AG04450 (cell line): ENCODE data around the gene MDP1. TPM values are rescaled to one million over a fixed set of nuclear protein-coding genes. Genes with fewer than 3 reads are reported as not detected.

Experiments
- CTCF ChIA-PET: fragments of 300-600, 350-600 bp; formaldehyde crosslinking; extraction: SDS; loops from one replicate; lab custom pipeline; 2022; ENCODE audit warnings: antibody characterized with exemption, inconsistent platforms; lab: Charles Lee
- POLR2A ChIA-PET: fragments of 350-600 bp; formaldehyde crosslinking; extraction: SDS; loops from one replicate; lab custom pipeline; 2021; ENCODE audit warnings: antibody characterized with exemption, inconsistent platforms; lab: Yijun Ruan, JAX
- DNase-seq: peaks from one replicate; pipeline ENCODE4 v3.0.0-alpha.2; 2011; ENCODE audit warnings: low read depth, low spot score
- H3K27ac ChIP-seq: one replicate; pipeline ENCODE4 v1.5.1; 2012; ENCODE audit warnings: low read depth, low read length, control low read depth
- H3K27me3 ChIP-seq: one replicate; pipeline ENCODE4 v1.6.0; 2012; ENCODE audit warnings: low read length; ENCODE audit not compliant: control insufficient read depth, insufficient read depth
- H3K4me3 ChIP-seq: 2 replicates; pipeline ENCODE4 v1.5.1; 2011; ENCODE audit warnings: mild to moderate bottlenecking, low read depth, low read length, control low read depth
- H3K9me3 ChIP-seq: 2 replicates; pipeline ENCODE4 v1.5.1; 2012; ENCODE audit warnings: low read length; ENCODE audit not compliant: control insufficient read depth, insufficient read depth
- CTCF ChIP-seq: IDR thresholded peaks from 2 replicates; pipeline ENCODE4 v1.5.1; 2011; ENCODE audit warnings: low read depth, low read length, control low read depth, inconsistent platforms
- polyA plus RNA-seq: library from polyadenylated mRNA; depleted of rRNA; stranded (reverse); fragments of >200 nt; gene quantifications from 2 replicates; pipeline ENCODE4 v1.2.3, GENCODE V29; 2011

Gene MDP1
- polyA plus RNA-seq, 1 experiment, result 16.1 TPM

- CTCF ChIA-PET, result interaction anchor here (1.3 kb wide), 1 partner anchor 19 kb away, joined by 3 read pairs; the partner anchor contains the start of gene TINF2
- no peak for DNase-seq
- no peak for TF ChIP-seq CTCF
- Histone ChIP-seq H3K27me3 (no peaks in the 10 kb centered on the region), H3K4me3 (no peak overlapping the region), H3K27ac (no peak overlapping the region), H3K9me3 (no peaks in the 10 kb centered on the region)
- POLR2A ChIA-PET, result interaction anchor here (1.3 kb wide), 1 partner anchor 9 kb away, joined by 4 read pairs; no protein-coding TSS in a partner anchor
Measured at GRCh38 chr14:24261969-24262327, 46.1 kb upstream of the MDP1 start.

DNA sequence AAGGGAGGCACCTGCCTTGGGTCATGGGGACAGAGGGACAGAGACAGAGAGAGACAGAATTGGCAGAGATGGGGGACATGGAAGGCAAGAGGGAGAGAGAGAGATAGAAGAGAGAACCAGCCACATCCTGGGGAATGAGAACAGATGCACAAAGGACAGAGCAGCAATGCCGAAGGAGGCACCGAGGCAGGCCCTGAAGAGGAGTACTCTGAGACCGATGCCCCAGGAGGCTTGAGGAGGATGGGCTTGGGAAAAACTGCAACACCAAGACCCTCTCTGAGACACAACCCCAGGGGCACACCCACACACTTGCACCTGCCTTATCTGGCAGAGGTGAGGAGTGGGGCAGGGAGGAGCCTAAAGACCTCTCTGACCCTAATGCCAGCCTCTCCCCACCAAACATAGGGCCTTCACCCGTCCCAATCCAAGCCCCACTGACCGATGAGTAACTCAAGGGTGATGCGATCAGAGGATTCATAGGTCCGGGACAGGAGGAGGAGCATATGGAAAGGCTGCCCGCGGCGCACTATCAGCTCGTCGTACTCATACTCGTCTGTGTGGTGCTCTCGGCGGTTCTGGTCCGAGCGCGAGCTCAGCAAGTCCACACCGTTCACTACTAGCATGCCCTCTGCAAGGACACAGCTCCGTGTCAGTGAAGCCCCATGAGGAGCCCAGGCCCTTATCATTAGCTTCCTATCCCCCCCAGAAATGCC lies 45.5 kb upstream of the MDP1 start:
- H3K27me3 ChIP-seq, result no peaks in the 10 kb centered on the region
- DNase-seq, result no peak
- ChIA-PET POLR2A (interaction anchor here (1.3 kb wide), 1 partner anchor 10 kb away, joined by 4 read pairs; no protein-coding TSS in a partner anchor), CTCF (interaction anchor here (1.1 to 1.3 kb wide), 2 partner anchors 19 to 46 kb away, joined by 3 read pairs; partner anchors contain the start of genes CIDEB and TINF2)
- no peaks in the 10 kb centered on the region for H3K9me3 ChIP-seq
- no peak for TF ChIP-seq CTCF
- H3K4me3 ChIP-seq, result no peak overlapping the region
- no peak overlapping the region for H3K27ac ChIP-seq

DNA sequence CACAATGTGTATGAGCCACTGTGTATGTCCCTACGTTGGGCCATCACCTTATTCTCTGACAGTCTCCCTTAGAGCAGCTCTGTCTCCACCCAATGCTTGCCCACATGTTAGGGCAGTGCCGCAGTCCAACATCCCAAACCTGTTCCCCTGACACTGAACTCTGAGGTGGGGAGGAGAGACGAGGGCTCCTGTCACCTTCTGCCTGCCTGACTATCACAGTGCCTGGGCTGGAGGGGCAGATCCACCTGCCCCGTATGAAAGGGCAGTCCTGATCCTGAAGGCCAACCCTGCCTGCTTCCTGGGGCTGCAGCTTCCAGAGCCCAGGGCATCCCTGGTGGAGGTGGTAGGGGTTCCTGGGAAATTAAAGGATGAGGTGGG lies 44.9 kb upstream of the MDP1 start:
- no peaks in the 10 kb centered on the region for H3K9me3 ChIP-seq
- no peak overlapping the region for H3K4me3 ChIP-seq
- H3K27me3 ChIP-seq, result no peaks in the 10 kb centered on the region
- ChIA-PET POLR2A (no interaction called here), CTCF (interaction anchor here (1.1 kb wide), 1 partner anchor 47 kb away, joined by 3 read pairs; the partner anchor contains the start of gene CIDEB)
- DNase-seq, result no peak
- no peak overlapping the region for H3K27ac ChIP-seq
- TF ChIP-seq CTCF, result no peak

DNA sequence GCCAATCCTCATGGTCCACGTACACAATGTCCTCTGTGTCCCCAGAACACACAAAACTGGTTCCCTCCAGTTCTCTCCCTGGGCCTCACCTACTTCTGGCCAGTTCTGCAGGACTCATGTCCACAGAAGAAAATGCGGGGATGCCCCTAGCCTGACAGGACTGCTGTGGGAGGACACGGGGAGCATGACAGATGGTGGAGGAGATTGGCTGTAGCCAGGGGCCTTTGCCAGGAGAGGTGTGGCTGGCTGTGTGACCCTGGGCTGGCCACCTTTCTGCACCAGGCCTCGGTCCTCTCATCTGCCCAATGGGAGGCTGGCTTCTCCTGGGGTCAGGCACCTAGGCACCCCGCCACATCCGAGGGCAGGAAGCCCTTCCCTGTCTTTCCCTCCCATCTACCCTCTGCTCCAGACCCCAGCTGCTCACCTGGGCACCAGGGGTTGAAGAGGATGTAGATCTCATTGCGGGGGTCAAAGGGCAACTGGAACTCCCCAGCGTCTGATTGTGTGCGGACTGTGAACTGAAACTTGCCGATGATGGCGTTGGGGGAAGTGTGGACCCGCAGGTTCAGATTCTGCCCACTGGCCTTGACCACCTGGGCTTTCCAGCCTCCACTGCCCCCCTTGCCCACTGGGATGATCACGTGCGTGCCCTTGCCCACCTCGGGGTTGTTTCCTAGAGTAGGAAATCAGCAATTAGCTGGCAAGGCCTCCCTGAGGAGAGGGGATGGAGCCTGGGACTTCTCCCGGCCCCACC lies 44.3 kb upstream of the MDP1 start:
- Histone ChIP-seq H3K27ac (no peak overlapping the region), H3K4me3 (no peak overlapping the region), H3K27me3 (no peaks in the 10 kb centered on the region), H3K9me3 (no peaks in the 10 kb centered on the region)
- no peak for TF ChIP-seq CTCF
- CTCF ChIA-PET, result interaction anchor here (1.1 kb wide), 1 partner anchor 48 kb away, joined by 3 read pairs; the partner anchor contains the start of gene CIDEB
- no peak for DNase-seq
- POLR2A ChIA-PET, result interaction anchor here (1.2 kb wide), 1 partner anchor 11 kb away, joined by 4 read pairs; the partner anchor contains the start of gene RABGGTA
